ENCODE results near the gene FYB1.

The FYB1 gene

DNA sequence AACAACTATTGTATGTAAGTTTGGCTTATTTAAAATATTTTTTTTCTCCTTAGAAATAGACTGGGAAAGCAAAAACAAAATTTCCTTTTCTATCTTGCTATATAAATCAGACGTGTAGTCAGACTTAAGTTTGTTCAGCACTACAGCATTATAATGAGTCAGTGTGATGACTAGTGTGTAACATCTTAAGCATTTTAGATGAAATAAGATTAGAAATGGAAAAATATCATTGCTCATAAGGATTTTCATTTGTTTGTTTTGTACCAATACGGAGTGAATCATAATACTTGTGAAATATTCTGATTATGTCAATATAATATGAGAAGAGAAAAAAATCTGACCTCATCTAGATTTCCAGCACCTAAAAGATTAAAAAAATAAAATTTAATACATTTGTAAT is 80.5 kb downstream of the FYB1 start:
- DNase-seq (ENCODE audit: low read depth), result no peak
- TF ChIP-seq, protein P1, sequence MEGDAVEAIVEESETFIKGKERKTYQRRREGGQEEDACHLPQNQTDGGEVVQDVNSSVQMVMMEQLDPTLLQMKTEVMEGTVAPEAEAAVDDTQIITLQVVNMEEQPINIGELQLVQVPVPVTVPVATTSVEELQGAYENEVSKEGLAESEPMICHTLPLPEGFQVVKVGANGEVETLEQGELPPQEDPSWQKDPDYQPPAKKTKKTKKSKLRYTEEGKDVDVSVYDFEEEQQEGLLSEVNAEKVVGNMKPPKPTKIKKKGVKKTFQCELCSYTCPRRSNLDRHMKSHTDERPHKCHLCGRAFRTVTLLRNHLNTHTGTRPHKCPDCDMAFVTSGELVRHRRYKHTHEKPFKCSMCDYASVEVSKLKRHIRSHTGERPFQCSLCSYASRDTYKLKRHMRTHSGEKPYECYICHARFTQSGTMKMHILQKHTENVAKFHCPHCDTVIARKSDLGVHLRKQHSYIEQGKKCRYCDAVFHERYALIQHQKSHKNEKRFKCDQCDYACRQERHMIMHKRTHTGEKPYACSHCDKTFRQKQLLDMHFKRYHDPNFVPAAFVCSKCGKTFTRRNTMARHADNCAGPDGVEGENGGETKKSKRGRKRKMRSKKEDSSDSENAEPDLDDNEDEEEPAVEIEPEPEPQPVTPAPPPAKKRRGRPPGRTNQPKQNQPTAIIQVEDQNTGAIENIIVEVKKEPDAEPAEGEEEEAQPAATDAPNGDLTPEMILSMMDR (IDR thresholded peaks at IDR 0.05; ENCODE audit: control insufficient read depth, extremely low read depth, insufficient read depth), result no peak
- H3K4me3 ChIP-seq (ENCODE audit: low read depth, low read length), result no peak overlapping the region

DNA sequence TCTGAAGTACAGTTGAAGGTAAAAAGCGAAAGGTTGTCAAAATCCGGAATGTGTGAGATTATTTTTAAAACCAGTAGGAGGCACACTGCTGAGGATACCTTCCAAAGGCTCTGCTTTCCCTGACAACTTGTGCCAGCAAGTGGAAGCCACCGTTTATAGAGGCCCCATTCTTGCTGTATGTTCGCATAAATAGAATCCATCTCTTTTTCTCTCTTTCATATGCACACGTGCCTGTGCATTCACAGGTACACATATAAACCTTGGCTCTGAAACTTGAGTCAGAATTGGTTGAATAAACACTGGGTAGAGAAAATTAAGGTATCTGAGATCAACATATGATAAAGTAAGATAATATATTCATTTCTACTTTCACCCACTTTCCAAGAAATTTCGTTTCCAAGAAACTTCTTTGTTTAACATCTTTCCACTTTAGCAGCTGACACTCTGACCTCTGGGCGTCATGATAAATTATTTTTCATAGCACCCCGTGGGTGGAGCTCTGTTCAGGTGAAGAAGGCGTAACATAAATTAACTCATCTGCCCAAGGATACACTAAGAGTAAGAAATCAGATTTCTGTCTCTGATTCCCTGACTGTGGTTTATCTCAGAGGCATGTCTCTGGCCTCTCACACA is 81.4 kb downstream of the FYB1 start:
- no peak overlapping the region for H3K4me3 ChIP-seq (ENCODE audit: low read depth, low read length)
- TF ChIP-seq, protein P1 (IDR thresholded peaks at IDR 0.05; ENCODE audit: control insufficient read depth, extremely low read depth, insufficient read depth), result peak; percentile 39
- no peak for DNase-seq (ENCODE audit: low read depth)

DNA sequence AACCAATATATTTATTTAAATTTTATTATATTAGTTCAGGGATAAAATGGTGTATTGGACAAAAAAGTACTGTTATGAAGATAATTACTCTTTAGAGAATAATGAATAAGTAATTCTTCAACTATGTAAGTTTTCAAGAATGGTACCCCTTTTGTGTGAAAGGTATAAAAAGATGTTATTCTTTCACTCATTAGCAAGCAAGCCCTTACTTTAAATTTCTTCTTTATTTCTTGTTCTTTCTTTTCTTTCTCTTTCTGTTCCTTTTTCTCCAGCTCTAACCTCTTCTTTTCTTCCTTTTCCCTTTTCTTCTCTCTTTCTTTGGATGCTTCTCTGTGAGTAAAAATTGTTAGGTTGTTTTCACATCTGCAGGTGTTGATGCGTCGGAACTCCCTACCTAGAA is 82.0 kb downstream of the FYB1 start:
- no peak for DNase-seq (ENCODE audit: low read depth)
- TF ChIP-seq, protein P1 (IDR thresholded peaks at IDR 0.05; ENCODE audit: control insufficient read depth, extremely low read depth, insufficient read depth), result no peak
- H3K4me3 ChIP-seq (ENCODE audit: low read depth, low read length), result no peak overlapping the region

DNA sequence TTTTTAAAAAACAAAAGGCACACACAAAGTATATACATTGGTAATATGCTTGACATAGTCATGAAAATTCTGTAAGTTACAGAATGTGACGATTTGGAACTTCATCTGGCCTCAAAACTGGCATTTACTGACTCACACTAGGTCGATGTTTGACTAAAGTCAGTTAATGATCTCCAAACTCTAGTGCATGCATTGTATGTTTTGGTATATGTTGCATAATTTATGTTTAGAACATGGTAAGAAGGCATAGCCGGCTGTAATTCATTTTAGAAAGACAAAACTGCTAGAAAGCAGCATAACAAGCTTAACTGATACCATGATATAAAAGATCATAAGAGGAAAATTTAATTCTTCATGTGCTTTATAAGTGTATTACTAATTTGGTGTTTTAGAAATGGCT is 86.6 kb downstream of the FYB1 start:
- no peak for DNase-seq (ENCODE audit: low read depth)
- H3K4me3 ChIP-seq (ENCODE audit: low read depth, low read length), result no peak overlapping the region
- TF ChIP-seq, protein P1 (IDR thresholded peaks at IDR 0.05; ENCODE audit: control insufficient read depth, extremely low read depth, insufficient read depth), result no peak

DNA sequence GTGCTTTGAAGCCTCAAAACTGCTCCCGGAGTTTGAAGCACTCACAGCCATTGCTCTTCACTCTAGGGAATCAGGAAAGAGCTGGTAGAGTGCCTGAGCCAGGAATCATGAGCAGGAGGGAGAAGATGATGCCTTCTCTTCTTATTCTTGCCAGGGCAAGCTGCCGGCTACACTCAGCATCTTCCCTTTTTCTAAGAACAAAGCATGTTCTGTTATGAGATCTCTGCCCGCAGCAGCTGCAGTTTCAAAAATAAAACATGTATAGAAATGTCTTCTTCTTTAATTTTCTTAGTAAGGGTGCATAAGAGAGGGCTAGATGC is 87.3 kb downstream of the FYB1 start:
- DNase-seq (ENCODE audit: low read depth), result no peak
- no peak overlapping the region for H3K4me3 ChIP-seq (ENCODE audit: low read depth, low read length)
- TF ChIP-seq, protein P1 (IDR thresholded peaks at IDR 0.05; ENCODE audit: control insufficient read depth, extremely low read depth, insufficient read depth), result no peak

DNA sequence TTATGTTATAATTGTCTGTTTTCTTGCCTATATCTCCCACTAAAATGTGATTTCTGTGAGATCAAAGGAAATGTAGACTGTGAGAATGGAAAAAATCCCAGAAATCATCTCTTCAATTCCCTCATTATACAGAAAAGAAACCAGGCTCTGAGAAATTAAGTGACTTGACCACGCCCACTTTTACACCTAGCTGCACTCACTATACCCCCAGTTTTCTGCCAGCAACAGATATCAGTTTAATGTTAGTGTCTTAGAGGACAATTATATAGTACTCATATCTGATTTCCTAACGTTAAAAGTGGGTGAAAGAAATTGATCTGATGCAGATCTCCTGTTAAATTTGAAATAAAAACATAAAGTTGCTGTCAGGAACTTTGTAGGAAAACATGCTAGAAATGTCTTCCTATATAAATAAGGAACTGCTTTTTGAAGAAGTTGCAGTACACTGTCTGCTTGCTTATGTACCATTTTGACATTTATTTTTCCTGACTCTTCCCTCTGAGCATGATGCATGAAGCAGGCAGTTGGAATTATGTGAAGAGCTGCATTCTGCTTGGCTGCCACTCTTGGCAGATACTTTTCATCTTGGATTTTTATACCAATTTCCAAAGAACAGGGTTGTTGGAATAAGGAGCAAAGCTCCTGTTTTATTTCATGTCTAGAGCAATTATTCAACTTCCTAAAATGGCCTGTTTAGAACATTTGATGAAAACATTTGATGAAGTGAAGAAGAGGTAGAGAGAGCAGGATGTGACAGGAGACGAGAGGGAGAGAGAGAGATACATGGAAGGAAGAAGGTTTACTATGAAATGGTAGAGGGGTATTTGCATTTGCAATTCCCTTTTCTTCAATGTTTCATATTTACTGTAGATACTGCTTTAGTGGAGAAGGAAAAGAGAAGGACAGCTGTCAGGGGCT is 87.9 kb downstream of the FYB1 start:
- no peak overlapping the region for H3K4me3 ChIP-seq (ENCODE audit: low read depth, low read length)
- DNase-seq (ENCODE audit: low read depth), result no peak
- TF ChIP-seq, protein P1 (IDR thresholded peaks at IDR 0.05; ENCODE audit: control insufficient read depth, extremely low read depth, insufficient read depth), result no peak
